GM19238 (cell line): ENCODE data around the gene NFASC.

Experiments used
- DNase-seq: peaks from one replicate; pipeline ENCODE4 v3.0.0; 2011; ENCODE audit warnings: low spot score; ENCODE audit not compliant: insufficient read length

Gene NFASC

GRCh38 chr1:204927673-204928641, 57.3 kb downstream of the NFASC start:
- no peak for DNase-seq

- no peak for DNase-seq
Measured at GRCh38 chr1:204928671-204929486, 58.2 kb downstream of the NFASC start.

DNA sequence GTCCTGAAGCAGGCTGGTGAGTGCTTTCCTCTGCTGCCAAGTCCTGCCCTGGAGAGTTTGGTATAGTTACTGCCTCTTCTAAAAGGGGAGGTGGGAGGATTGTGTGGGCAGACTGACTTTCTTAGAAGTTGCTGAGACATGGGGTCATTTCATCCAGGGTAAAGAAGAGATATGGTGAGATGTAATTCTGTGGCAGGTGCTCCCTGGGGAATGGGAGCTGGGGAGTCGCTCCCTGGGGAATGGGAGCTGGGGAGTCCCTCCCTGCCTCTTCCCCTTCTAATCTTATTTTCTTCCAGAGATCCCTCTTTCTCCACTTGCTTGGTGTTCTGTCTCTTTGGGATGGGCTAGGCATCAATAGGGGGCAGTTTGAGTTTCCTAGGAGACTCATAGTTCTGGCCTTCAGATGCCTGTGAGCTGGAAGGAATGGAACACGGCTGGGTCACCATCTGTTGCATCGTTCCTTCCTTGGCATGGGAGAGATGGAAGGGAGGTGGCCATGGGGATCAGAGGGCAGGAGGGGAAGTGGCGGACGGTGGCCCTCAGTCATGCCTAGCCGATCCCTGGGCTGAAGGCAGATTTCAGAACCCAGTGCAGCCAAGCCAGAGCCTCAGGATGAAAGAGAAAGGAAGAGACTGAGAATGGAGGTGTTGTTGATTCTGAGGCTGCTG, 59.0 kb downstream of the NFASC start:
- DNase-seq: no peak

DNA sequence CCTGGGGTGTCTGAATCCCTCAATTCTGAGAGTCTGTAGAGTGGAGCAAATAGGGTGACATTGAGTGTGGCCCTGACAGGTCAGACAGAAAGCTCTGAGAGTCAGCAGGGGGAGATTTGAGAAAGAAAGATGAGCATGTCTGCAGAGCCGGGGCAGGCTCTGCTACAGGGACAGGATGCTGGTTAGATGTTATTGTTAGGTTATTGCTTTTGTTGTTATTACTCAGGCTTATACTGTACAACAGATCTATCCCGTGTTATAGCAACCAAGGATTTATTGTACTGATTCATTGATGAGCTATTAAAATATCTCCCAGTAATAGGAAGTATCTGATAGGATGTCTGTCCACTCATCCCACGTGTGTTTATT, 59.5 kb downstream of the NFASC start:
- DNase-seq: no peak

- DNase-seq: no peak
Measured at GRCh38 chr1:204931313-204931712, 60.7 kb downstream of the NFASC start.

- DNase-seq: no peak
Measured at GRCh38 chr1:204931768-204932572, 61.3 kb downstream of the NFASC start.

DNA sequence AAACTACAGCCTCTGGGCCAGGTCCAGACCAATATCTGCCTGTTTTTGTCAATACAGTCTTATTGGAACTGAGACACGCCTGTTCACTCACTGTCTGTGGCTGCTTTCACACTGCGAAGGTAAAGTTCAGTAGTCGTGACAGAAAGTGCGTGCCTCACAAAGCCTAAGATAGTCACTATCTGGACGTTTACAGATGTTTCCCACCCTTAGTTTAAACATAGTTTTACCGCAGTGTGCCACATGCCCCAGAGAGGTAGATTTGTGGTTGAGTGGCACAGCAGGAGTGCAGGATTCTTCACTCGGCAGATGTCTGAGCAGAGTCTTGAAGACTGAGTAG, 61.9 kb downstream of the NFASC start:
- DNase-seq: no peak

- DNase-seq: no peak
Measured at GRCh38 chr1:204935155-204935554, 64.5 kb downstream of the NFASC start.

GRCh38 chr1:204936765-204937164, 66.1 kb downstream of the NFASC start:
- no peak for DNase-seq

DNA sequence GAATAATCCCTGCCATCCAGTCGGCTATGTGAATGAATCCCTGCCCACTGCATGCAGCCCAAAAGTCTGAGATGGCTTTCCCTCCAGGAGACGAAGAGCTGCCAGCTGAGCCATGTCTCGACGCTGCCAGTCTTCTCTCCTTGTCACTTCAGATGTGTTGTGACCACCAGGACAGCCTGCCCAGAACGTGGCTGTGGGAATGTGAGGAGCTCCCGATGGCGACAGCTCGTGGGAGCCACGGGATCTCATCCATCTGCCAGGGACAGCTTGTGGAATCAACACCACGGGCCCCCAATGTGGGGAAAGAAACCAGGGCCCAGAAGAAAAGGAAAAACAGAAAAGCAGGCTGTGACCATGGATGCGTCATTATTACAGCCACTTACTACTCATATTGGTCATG, 67.2 kb downstream of the NFASC start:
- no peak for DNase-seq

- DNase-seq: no peak
Measured at GRCh38 chr1:204940591-204940990, 69.9 kb downstream of the NFASC start.

GRCh38 chr1:204941421-204942338, 71.0 kb downstream of the NFASC start:
- DNase-seq: peak; percentile 30

DNA sequence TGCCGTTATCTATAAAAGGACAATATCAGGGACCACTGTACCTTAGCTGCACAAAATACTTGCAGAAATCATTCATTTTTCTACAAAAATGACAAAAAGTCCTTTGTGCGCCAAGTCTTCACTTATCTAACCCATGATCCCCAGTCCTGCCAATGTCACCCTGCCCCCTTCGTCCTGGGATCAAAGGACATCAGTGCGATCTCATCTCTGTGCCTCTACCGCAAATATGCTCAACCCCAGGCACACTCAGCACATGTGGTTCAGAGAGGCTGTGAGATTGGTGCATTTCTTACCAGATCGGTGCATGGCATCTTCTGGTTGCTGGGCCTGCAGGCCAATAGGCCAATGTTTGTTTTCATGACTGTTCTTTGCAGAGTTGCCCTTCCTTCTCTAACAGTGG, 72.8 kb downstream of the NFASC start:
- DNase-seq: no peak

DNA sequence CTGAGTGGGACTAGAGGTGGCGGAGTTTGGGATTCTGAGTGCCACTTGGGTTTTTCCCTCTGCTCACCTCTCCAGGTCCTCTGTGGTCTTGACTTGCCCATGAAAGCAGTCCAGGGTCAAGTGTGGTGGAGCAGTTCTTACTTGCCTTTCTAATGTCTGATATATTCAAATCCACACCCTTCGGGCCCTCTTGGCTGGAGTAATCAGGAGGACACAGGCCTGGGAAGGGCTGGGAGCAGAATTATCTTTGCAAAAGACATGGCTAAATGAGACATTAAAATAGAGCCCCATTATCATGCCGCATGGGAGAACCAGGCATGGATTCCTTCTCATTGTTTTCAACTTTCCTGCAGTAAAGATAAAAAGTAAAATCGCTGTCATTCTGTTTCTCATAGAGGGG, 74.0 kb downstream of the NFASC start:
- no peak for DNase-seq

DNA sequence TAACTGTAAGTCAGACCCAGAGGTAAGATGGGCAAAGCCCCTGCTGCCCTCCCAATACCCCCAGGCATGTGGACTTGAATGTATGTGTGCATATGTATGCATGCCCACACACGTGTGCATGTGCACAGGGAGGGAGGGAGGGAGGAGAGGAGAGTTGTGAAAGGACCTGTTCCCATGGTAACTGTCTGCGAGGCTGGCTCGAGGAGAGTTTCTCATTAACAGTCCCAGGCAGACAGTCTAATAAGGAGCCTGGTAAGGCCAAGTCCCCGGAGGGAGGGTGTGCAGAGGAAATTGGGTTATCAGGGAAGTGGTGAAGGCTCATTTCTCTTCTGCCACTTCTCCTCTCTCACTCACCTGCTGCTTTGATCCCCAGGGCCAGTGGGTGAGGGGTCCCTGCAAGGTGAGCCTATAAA, 74.9 kb downstream of the NFASC start:
- no peak for DNase-seq

- DNase-seq: no peak
Measured at GRCh38 chr1:204946640-204947039, 76.0 kb downstream of the NFASC start.

DNA sequence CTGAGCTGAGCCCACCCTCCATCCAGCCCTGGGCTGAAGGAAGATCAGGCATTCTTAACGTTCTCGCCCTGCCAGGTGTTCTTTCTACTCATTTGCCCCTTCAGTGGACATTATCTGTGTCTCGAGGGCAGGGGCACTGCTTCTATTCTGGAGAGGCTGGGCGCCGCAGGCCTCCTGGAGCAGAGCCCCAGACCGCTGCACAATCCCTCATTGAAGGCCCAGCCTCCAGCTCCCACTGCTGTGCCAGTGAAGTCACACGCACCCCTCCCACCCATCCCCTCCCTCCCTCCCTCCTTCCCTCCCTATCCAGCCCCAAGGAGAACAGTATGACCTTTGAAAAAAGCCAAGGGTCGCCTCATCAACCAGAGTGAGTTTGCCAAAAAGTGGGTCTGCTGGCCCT, 76.7 kb downstream of the NFASC start:
- DNase-seq: no peak

DNA sequence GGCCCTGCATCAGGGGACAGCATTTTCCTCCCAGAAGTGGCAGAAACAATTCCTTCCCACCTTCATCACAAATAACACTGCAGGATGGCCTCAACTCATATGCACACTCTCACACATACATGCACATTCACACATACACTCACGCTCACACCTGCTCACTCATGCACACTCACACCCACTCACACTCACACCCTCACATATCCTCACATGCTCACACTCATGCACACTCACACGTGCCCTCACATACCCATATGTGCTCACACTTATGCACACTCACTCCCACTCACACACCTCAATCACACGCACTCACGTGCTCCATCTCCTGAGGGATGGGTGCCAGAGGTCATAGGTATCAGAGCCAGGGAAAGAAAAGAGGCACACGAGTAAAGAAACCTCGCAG, 77.1 kb downstream of the NFASC start:
- no peak for DNase-seq

- DNase-seq: no peak
Measured at GRCh38 chr1:204950353-204951001, 79.8 kb downstream of the NFASC start.
